NCI-H460 (cell line): ENCODE results near the gene FAAP100. TPM values are rescaled to one million over a fixed set of nuclear protein-coding genes. Genes with fewer than 3 reads are reported as not detected.
"Not testable (repeated sequence)": the region's sequence is repeated elsewhere in the genome, so short reads cannot be mapped to it uniquely, and the experiment has no call there.

Experiments used
- DNase-seq: peaks from one replicate; pipeline ENCODE4 v3.0.0-alpha.2; 2016; ENCODE audit warnings: low read depth; ENCODE audit errors: extremely low read depth
- polyA plus RNA-seq: library from polyadenylated mRNA; depleted of rRNA; stranded (reverse); fragments of >200 nt; gene quantifications from 2 replicates; pipeline ENCODE4 v1.2.3, GENCODE V29; 2014; cell fraction: nucleus; rRNA removed
- total RNA-seq: library from RNA; depleted of rRNA; stranded (reverse); fragments of >200 nt; shearing (Covaris generic); gene quantifications from 2 replicates; pipeline ENCODE4 v1.2.3, GENCODE V29; 2014; rRNA removed

FAAP100 gene, protein sequence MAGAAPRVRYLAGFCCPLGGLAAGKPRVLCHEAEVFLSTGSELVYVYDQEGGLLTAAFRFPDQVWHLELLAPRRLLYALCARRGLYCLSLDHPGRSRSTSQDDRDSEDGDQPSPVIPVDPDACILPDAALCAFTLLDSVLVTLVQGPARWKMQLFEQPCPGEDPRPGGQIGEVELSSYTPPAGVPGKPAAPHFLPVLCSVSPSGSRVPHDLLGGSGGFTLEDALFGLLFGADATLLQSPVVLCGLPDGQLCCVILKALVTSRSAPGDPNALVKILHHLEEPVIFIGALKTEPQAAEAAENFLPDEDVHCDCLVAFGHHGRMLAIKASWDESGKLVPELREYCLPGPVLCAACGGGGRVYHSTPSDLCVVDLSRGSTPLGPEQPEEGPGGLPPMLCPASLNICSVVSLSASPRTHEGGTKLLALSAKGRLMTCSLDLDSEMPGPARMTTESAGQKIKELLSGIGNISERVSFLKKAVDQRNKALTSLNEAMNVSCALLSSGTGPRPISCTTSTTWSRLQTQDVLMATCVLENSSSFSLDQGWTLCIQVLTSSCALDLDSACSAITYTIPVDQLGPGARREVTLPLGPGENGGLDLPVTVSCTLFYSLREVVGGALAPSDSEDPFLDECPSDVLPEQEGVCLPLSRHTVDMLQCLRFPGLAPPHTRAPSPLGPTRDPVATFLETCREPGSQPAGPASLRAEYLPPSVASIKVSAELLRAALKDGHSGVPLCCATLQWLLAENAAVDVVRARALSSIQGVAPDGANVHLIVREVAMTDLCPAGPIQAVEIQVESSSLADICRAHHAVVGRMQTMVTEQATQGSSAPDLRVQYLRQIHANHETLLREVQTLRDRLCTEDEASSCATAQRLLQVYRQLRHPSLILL
- total RNA-seq, result 13.0 and 15.4 TPM in 2 replicates
- 81.4 and 104 TPM in 2 replicates for polyA plus RNA-seq

- peak; percentile 77 for DNase-seq
Measured at GRCh38 chr17:81552244-81553017, at the start of gene FAAP100. Gene FAAP100, minus strand, starts transcription at chr17:81552353. Its CDS starts 23 bp downstream, at chr17:81552330.

DNA sequence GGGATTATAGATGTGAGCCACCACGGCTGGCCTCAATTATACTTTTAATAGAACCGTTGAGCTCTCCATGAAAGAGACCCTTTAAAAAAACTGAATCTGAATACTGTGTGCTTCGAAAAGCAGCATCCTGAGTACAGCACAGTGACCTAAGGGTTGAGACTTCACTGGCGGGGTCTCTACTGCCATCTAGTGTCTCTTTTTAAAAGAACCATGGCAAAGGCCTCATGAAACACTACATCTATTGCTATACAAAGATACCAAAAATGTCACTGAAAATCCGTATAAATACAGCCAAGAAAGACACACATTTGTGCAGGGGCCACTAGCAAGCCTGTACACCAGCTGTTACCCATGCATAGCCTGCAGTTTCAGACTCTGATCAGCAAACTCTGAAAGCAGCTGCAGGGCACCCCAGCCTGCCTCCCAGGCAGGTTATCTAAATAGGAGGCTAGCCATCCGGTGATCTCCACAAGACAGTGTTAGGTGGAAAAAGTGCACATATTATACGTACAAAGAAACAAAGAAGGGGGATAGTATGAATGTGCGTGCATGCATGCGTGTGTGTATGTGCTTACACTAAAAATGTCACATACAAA lies 49.5 kb upstream of the FAAP100 start:
- DNase-seq, result peak; percentile 61

GRCh38 chr17:81599719-81600486 lies 47.8 kb upstream of the FAAP100 start:
- DNase-seq, result no peak

DNA sequence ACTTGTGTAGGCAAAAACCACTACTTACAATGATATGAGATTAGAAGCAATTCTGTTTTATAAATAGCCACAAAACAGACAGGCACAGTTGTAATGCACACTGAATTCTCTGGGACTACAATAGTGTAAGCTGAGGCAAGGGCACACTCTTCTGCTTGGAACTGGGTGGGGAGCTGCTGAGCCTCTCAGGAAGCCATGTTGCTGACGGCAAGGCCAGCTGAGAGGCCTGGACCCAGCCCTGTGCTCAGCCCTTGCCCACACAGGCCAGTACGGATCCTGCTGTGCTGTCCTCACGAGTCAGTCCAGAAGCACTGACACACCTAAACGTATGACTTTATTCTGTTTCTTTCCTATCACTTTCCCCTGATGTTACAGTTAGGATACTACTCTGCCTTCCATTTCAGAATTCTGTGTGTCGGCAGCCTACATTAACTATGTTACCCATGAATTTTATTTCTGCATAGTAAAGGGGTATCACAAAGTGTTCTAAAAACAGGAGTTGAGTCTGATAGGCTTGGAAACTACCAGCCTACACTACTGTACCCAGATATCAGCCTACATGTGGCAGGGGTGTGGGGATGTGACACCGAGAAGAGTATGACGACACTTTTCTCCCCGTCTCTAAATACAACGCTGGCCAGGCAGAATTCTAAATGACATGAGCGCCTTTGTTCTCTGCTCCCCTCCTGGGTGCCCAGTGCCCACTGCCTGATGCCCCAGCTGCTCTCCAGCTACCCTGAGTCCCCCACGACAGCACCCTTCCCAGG lies 41.1 kb upstream of the FAAP100 start:
- no peak for DNase-seq

DNA sequence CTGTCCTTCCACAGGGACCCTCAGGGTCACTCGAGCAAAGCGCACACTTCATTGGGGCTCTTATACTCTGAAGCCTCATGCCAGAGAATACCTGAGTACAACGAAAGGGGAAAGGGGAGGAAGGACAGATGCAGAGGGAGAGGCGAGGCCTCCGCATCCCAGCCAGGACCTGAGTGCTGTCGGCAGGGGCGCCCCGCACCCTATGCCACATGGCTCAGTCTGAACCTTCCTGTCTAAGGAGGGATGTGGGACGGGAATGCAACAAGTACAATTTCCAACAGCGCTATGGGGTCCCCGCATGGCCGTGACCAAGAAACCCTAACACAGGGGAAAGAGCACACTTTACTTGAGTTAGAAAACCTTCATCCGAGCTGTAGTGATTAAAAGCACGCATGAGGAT lies 39.8 kb upstream of the FAAP100 start:
- DNase-seq, result no peak

GRCh38 chr17:81590121-81590520 lies 38.0 kb upstream of the FAAP100 start:
- no peak for DNase-seq

GRCh38 chr17:81589612-81590011 lies 37.5 kb upstream of the FAAP100 start:
- DNase-seq, result no peak

GRCh38 chr17:81586096-81586495 lies 33.9 kb upstream of the FAAP100 start:
- no peak for DNase-seq

GRCh38 chr17:81584771-81585170 lies 32.6 kb upstream of the FAAP100 start:
- not testable (repeated sequence) for DNase-seq

- no peak for DNase-seq
Measured at GRCh38 chr17:81583589-81584342, 31.6 kb upstream of the FAAP100 start.

GRCh38 chr17:81582749-81583148 lies 30.6 kb upstream of the FAAP100 start:
- DNase-seq, result no peak

DNA sequence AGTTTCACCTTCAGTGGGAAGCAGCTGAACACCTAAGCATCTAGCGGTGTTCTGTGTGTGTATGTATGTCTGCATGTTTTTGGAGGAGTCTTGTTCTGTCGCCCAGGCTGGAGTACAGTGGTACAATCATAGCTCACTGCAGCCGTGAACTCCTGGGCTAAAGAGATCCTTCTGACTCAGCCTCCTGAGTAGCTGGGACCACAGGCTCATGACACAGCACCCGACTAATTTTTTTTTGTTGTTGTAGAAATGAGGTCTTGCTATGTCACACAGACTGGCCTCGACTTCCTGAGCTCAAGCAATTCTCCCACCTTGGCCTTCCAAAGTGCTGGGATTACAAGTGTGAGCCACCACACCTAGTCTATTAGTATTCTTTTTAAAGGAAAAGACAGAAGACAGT lies 30.2 kb upstream of the FAAP100 start:
- DNase-seq, result no peak

DNA sequence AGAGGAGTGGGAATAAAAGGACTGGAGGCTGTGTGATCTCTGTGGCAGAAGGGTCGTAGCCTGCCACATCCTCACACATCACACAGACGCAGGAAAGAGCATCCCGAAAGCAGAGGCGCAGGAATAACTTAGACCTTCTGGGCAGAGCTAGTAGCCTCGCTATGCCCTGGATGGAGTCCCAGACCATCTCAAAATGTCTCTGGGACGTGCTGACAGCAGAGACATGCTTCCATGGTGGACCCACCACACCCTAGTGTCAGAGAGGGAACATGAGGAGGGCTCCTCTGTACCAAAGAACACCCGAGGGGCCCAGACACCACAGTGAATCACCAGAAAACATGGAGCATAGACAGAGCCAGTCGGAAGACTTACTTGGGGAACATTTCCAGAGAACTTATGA lies 29.6 kb upstream of the FAAP100 start:
- DNase-seq, result no peak

- DNase-seq, result no peak
Measured at GRCh38 chr17:81580481-81580880, 28.3 kb upstream of the FAAP100 start.

GRCh38 chr17:81579821-81580321 lies 27.7 kb upstream of the FAAP100 start:
- DNase-seq, result no peak

DNA sequence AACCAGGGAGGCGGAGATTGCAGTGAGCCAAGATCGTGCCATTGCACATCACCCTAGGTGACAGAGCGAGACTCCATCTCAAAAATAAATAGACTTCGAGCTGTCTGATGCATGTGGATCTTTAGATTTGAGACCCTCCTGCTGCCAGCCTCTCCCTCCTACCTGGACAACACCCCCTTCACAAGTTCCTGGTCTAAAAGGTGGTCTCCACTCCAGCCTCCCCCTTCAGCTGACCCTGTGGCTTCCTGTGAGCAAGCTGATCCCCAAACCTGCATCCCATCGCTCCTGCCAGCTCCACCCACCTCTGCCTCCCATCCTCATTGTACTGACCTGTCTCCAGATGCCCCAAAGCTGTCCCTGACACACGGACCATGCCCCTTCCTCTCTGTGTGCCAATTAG lies 27.1 kb upstream of the FAAP100 start:
- no peak for DNase-seq

DNA sequence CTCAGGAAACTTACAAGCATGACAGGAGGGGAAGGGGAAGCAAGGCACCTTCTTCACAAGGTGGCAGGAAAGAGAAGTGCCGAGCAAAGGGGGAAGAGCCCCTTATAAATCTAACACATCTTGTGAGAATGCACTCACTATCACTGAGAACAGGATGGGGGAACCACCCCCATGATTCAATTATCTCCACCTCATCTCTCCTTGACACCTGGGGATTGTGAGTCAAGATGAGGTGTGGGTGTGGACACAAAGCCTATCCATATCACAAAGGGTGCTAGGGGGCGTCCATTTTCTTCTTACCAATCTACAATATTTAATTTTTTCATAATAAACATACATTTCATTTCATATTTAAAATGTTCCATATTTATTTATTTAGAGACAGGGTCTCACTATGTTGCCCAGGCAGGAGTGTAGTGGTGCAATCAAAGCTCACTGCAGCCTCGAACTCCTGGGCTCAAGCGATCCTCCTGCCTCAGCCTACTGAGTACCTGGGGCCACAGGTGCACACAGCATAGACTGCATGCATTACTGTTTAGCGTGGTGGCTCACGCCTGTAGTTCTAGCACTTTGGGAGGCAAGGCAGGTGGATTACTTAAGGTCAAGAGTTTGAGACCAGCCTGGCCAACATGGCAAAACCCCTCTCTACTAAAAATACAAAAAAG lies 26.5 kb upstream of the FAAP100 start:
- DNase-seq, result no peak
